Stimulated activated CD8-positive, alpha-beta memory T cell treated with anti-CD3 and anti-CD28 coated beads, Interleukin-15, amount 100 ng/mL, for 48 hours (primary cell): Measurements from ENCODE around the gene PNMA8A.
"Not testable (repeated sequence)": the region's sequence is repeated elsewhere in the genome, so short reads cannot be mapped to it uniquely, and the experiment has no call there.

Experiments
- DNase-seq, 2 donors: peaks; one replicate each; pipeline ENCODE4 v3.0.0-alpha.2; 2020; ENCODE audit warnings: low read depth in 2 of 2

Gene PNMA8A

GRCh38 chr19:46471116-46471733 is at the start of gene PNMA8A:
Gene PNMA8A, minus strand, starts transcription at chr19:46471563. Its CDS starts 528 bp downstream, at chr19:46471035.
- DNase-seq: no peak

- DNase-seq: no peak
These were observed 49.3 kb upstream of the PNMA8A start for GRCh38 chr19:46520616-46521015.

- DNase-seq: no peak
These were observed 46.1 kb upstream of the PNMA8A start for GRCh38 chr19:46517471-46517870.

GRCh38 chr19:46515879-46516350 is 44.6 kb upstream of the PNMA8A start:
- DNase-seq: no peak

GRCh38 chr19:46515290-46515609 is 43.9 kb upstream of the PNMA8A start:
- DNase-seq: no peak

GRCh38 chr19:46514589-46515289 is 43.4 kb upstream of the PNMA8A start:
- no peak for DNase-seq

GRCh38 chr19:46513461-46514236 is 42.3 kb upstream of the PNMA8A start:
- peak; percentile 51 to 66 for DNase-seq

GRCh38 chr19:46511237-46511636 is 39.9 kb upstream of the PNMA8A start:
- no peak for DNase-seq

- no peak for DNase-seq
These were observed 36.8 kb upstream of the PNMA8A start for GRCh38 chr19:46508206-46508605.

GRCh38 chr19:46503848-46504453 is 32.6 kb upstream of the PNMA8A start:
- DNase-seq: no peak

GRCh38 chr19:46502891-46503290 is 31.5 kb upstream of the PNMA8A start:
- DNase-seq: no peak

- no peak for DNase-seq
These were observed 28.3 kb upstream of the PNMA8A start for GRCh38 chr19:46499692-46500091.

GRCh38 chr19:46497773-46498172 is 26.4 kb upstream of the PNMA8A start:
- no peak for DNase-seq

- not testable (repeated sequence) for DNase-seq
These were observed 25.5 kb upstream of the PNMA8A start for GRCh38 chr19:46496886-46497285.

GRCh38 chr19:46496304-46496703 is 24.9 kb upstream of the PNMA8A start:
- DNase-seq: no peak

GRCh38 chr19:46495786-46496099 is 24.4 kb upstream of the PNMA8A start, which contains the start of gene PNMA8B:
Gene PNMA8B, minus strand, starts transcription at chr19:46495867. Its CDS starts 402 bp downstream, at chr19:46495465.
- peak in 1 of 2 donors; percentile 23 for DNase-seq

GRCh38 chr19:46494941-46495785 is 23.8 kb upstream of the PNMA8A start:
- DNase-seq: no peak

GRCh38 chr19:46494146-46494940 is 23.0 kb upstream of the PNMA8A start:
- DNase-seq: no peak

- DNase-seq: no peak
These were observed 22.1 kb upstream of the PNMA8A start for GRCh38 chr19:46493236-46494145.

GRCh38 chr19:46492841-46493235 is 21.5 kb upstream of the PNMA8A start:
- no peak for DNase-seq
